NCI-H128 (cell line): ENCODE measurements around the gene HDAC8.
"Not testable (repeated sequence)": the region's sequence is repeated elsewhere in the genome, so short reads cannot be mapped to it uniquely, and the experiment has no call there.

Source experiments
- DNase-seq: peaks from one replicate; lab custom pipeline; 2025; ENCODE audit not compliant: unreplicated experiment; lab: John Stamatoyannopoulos, UW

The HDAC8 gene

DNA sequence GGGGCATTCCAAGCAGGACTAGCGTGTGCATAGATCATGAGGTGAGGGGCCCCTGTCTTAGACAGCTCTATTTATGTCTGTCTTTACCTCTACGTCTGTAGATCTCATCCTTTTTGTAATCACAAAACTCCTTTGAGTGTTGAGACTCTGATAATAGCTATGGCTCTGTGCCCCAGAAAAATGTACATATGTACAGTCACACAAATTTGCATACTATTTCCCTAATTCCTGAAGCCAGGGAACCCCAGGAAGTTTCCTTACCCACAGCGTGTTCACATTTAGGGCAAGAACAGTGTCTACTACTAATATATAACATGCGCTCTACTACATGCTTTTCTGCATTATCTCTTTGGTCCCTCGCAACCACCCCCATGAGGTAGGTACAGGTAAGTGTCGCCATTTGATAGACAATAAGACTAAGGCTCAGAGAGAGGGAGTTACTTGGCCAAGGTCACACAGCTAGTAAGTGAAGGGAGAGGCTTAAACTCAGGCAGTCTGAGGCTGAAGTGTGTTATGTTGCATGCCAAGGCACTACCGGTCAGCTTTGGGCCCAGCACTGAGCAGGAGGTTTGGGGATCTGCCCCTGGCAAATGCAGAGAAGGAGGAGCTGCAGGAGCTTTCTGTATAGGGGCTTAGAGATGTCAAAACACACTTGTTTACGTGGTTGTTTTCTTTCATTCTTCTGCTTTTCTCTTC lies 245.9 kb downstream of the HDAC8 start:
- DNase-seq: no peak

DNA sequence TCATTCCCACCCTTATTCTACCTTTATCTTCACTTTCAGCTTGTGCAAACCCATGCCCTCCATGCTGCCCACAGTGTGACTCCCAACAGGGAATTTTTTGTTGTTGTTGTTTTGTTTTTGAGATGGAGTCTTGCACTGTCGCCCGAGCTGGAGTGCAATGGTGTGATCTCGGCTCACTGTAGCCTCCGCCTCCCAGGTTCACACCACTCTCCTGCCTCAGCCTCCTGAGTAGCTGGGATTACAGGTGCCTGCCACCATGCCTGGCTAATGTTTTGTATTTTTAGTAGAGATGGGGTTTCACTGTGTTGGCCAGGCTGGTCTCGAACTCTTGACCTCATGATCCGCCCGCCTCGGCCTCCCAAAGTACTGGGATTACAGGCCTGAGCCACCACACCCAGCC lies 253.0 kb downstream of the HDAC8 start:
- not testable (repeated sequence) for DNase-seq

DNA sequence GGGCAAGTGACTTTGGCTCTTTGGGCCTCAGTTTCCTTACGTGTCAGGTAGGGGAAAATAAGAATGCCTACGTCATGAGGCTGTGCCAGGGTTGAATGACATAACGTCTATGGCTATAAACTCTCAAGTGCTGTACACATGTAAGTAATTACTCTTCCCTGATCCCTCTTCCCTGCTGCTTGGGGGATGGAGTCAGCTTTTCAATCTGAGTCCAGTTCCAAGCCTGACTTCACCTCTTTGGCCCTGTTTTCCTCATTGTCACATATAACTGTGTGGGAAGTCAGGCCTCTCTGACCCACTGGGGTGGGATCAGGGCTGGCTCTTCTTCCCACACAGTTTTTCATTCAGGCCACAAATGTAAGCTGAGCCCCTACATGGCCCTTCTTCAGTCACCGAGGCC lies 255.5 kb downstream of the HDAC8 start:
- no peak for DNase-seq

DNA sequence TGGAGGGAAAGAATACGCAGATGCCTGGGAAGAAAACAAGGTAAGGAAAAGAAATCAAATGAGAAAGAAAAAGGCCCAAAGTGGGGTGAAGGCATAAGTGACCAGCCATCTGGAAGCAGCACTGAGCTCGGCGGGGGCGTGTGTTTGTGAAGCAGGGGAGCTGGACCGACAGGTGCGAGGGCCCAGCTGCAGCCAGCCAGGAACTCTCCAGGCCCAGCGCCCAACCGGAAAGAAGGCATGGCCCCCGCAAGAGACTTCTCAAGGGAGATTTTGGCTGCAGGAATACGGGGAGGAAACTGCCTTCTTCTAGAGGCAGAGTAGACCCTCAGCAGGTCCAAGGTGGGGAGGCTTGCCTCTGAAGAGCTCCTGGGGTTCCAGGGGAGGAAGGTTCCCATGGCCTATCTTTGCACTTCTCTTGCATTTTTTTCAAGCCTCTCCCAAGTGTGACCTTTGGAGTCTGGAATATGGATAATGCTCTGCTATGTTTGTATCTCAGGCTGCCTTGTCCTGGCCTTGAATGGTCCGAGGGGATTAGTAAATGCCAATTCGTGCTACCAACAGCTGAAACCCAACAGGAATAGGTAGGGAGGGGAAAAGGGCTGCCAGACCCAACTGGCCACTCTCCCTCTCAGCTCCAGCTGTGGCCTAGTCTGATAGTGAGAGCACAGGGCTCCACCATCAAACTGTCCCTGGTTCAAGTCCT lies 256.1 kb downstream of the HDAC8 start:
- no peak for DNase-seq

DNA sequence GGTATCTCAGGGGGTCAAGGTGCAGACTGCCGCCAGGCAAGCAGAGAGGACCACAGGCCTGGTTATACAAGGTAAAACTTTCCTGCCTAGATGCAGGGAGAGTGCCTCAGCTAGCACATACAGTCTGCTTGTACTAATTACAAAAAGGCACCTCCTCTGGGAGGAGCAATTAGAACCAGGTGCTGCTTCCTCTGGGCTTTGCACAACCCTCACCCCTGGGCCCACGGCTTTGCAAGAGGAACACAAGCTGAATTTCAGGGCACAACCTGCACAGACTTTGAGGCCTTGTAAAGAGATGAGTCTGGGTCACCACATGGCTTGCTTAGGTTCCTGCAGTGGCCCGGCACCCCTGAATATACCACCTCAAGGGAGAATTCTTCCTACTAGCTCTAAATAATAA lies 257.8 kb downstream of the HDAC8 start:
- DNase-seq: no peak

DNA sequence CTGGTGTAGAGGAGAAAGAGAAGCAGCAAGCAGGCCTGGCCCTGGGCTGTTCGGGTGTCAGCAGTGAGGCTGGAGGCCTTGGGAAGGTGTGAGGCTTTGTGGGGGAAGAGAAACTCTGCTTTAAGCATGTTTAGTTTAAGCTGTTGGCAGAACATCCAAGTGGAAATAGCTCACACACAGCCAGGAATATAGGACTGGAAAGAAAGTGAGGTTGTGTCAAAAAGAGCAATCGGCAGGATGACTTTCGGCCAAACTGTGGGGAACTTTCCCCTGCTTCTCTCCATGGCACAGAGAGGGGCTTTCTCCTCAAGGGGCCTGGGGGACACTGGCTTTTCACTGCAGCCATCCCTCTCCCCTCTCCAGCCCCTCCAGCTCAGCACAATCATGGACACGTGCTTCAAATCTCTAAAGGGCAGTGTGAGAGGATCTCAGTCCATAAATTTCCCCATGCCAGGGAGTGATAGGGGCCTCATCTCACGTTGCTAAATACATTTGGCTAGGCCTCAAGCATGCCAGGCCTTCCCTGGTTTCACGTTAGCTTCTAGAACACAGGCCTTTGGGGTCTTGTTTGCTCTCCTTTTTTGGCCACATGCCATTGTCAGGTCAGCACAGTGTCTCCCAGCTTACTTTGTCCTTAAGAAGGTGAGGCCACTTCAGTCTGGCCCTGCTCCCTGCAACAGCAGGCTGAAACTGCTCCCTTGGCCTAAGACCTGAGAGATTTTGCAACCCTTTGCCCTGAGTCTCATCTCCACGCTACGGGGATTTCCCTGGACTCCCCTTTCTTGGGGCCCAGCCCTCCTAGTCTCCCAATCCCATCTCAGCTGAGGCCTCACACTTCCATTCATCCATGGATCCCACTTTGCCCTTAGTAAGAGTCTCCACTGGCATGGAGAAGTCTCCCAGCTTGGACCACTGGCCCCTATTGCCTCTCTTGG lies 258.7 kb downstream of the HDAC8 start:
- DNase-seq: no peak

DNA sequence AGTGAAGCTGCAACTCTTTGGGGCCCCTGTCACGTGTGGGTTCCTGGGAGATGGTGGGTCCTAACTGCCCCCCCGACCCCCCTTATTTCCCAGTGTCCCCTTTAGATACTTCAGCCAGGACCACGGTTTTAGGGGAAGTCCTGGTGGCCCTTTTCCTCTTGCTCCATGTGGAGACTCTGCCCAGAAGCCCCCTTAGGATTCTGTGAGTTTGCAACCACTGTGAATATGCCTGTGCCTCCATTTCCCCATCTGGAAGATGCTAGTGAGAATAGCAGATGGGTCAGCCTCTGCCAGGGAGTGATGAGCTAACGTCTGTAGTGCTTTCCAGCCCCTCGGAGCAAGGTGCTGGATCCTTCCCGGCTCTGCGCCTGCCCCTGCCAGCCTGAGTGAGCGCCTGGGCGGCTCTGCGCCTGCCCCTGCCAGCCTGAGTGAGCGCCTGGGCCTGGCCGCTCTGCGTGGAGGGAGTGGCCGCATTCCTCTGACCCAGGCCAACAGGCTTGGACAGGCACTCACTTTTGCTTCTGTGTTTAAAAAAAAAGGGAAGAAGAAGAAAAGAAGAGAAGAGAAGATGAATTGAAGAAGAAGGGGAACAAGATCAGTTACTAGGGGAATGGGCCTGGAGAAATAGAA lies 260.2 kb downstream of the HDAC8 start:
- DNase-seq: no peak

DNA sequence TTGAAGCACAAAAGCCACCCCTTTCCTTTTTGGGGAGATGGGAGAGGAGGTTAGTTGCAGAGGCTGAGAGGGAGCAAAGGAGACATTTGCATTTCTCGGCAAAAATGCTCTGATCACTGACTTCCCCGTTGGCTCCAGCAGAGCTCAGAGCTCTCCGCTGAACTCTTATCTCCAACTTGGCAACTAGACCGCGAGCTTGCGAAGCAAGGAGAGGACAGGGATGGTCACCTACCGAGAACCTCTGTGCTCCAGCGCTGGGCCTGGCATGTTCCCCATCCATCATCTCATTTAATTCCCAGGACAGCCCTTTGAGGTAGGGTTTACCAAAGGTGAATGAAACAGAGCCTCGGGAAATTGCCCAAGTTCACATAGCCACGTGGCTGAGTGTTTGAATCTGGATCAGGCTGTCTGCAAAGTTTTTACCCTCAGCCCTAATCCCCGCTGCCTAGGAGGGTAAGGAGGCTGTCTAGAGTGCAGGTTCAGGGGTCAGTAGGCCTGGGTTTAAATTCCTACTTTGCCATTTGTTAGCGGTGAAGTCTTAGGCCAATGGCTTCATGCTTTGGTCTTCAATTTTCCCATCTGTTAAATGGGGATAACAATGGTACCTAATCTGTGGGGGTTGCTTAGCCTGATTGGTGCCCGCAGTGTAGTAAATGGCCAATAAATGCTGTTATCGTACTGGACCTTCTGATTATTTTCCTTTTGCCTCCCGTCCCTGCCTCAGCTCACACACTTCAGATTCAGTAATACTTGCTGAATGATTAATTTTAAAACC lies 263.2 kb downstream of the HDAC8 start:
- no peak for DNase-seq

DNA sequence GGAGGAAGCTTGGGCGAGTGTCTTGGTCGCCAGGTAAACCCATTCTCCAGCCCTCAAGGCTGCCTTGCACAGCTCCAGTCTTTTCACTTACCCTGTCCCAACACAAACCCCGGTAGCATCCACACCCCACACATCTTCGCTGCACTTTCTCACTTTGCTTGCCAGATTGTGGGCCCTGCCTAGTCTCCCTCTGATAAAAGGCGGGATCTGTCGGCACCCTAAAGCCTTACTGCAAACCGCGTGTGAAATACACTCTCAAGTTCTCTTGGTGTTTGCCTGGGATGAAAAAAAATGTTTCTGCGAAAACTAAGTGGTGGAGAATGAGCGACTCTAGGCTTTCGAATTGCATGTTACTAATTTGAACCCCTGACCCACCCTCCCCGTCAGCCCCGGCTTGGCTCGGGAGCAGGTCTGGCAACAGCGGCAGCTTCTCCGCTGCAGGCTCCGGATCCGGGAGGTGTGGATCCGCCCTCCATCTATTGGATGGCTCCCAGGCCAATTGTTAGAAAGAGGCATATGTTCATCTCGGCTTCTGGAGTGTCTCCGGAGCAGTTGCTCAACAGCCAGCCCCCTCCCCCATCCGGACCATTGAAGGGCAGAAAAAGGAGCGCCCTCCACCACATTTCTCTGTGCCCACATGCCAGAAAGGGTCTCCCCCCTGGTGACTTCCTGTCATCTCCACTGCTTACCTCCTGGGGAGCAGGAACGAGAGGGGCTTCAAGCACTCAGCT lies 263.9 kb downstream of the HDAC8 start:
- DNase-seq: peak; percentile 55

DNA sequence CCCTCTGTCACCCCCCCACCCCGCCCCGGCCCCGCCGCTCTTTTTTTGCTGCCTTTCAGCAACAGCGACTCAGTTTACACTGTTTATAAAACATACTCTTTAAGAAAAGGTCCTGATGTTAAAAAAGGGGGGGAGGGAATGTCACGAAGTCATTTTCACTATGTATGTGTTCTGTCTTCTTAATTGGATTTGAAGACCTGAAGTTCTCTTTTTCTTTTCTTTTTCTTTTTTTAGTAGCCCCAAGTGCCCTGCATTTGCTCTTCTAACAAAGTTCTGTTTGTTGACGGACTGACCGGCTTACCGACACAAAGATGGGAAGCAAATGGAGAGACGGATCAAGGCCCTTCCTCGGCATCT lies 264.5 kb downstream of the HDAC8 start:
- no peak for DNase-seq

DNA sequence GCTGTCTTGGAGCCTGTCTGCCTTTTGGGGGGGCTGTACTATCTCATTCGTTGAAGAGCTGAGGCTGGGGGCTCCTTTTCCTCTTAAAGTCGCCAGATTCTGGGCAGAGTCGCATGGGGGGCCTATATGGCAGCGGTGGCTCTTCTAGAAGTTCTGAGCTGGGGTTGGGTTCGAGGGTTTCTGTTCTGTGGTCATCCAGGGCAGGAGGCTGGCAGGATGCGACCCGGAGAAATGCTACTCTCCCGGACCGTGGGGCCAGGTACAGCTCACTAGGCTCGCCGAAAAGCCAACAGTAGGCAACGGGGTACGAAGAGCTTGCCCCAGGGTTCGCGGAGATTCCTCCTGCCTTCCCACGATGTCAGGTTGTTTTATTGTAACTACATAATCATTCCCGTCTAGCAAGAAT lies 265.0 kb downstream of the HDAC8 start:
- no peak for DNase-seq

DNA sequence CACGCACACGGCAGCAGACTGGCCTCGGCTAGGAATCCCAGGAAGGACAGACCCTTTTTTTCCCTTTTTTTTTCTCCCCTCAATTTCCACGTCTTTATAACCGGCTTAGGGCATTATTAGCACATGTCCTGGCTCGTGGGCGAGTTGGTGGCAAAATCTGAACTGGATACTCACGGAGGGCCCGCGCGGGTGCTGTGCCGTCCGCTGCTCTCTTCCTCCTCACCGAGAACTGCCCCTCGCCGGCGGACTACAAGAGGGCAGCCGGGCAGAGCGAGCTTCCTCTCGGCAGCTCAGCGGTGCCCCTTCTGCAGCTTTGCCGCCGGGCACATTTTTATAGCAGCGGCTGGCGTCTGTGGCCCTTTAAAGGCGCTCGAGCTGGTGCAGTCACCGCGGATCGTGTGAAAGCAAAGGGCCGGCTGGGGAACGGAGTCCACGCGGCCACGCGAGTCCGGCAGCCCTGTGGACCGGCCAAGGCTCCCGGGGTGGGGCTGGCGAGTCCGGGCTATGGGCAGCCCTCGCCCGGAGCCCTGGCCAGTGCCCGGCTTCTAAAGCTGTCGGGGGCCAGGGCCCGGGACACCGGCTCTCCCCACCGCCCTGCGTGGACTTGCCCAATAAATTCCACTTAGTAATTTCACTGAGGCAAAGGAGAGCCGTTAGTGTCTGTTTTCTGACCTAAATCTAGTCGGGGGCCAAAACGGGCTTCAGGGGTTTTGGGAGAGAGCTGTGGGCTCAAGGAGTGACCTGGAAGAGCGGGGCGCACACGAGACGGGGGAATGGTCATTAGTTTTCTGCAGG lies 265.6 kb downstream of the HDAC8 start:
- DNase-seq: peak; percentile 30

DNA sequence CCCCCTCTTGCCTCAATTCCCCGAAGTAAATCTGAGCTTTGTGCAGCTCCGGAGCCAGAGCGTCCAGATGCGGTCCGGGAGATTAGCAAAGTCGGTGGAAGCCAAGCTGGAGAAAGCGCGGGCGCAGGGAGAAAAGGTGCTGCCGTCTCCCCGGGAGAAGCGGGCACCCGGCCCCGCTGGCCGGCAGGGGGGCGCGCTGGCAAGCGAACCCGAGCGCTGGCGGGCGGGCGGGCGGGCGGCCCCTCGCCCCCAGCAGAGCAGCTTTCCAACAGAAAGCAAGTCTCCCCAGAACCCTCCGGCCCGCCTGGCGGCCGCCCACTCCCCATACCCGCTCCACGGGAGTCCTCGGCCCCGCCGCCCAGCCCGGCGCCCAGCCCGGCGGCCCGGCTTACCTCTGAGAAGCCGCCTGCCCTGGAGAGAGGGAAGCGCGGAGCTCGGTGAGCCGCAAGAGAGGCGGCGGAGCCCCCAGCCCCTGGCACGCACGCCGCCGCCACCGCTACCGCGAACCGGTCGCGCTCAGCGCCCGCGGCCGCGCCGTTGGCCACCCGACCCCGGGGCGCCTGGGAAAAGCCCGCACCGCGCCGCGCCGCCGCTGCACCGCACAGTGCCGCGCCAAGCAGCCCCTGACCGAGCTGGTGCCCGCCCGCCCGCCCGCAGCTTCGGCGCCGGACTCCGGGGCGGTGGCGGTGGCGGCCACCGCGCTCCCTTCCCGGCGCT lies 266.4 kb downstream of the HDAC8 start:
- peak; percentile 5 for DNase-seq

DNA sequence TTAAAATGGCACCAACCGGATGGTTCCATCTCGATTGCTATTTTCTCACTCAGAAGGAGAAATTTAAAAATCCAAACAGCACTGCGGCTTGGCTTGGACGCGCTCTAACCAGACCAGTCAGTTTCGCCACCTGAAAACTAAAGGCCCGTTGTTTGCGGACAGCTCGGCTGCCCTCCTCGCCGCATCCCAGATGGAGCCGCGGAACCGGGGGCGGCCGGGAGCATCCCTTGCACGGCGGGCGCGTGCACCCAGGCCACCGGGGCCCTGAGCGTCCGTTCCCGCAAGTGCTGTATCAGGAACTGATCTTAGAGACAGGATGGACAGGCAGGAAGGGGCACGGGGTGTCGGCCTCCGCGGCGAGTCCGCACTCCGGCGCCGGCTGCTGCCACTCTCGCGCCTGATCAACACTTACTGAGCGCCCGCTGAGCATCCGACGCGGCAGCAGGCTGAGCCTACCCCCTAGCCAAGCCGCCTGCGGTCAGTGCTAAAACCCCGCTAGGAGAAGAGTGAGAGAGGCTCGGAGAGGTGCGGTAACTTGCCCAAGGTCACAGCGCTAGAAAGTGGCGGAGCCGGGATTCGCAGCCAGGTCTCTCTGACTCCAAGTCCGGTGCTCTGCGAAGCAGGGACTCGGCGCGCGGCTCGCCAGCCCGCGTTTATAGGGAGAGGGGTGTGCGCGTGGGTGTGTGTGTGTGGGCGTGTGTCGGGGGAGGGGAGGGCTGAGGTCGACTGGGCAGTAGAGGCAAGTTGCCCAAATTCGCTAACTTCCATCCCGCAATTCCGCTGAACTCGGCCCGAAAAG lies 267.2 kb downstream of the HDAC8 start, which contains the start of gene CITED1:
TSS of gene CITED1 (minus strand) at position 629 of the 799 bp plus-strand sequence. CDS start 3,045 bp downstream, outside the sequence.
- DNase-seq: no peak

DNA sequence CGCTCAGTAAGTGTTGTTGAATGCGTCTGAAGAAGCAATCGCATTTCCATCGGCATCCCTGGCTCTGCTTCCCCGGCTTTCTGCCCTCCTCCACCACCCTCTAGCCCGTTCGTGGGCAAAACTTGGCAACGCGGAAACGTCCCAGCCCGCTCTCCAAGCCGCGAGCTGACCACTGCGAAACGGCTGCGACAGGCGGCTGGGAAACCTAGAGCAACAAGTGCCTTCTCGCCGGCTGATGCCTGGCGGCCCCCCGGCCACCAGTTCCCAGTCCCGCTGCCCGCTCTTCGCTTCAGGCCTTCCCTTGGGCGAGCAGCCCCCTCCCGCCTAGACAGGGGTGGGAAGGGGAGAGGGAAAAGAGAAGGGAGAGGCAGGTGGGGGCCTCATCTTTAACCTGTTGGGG lies 267.8 kb downstream of the HDAC8 start:
- no peak for DNase-seq

DNA sequence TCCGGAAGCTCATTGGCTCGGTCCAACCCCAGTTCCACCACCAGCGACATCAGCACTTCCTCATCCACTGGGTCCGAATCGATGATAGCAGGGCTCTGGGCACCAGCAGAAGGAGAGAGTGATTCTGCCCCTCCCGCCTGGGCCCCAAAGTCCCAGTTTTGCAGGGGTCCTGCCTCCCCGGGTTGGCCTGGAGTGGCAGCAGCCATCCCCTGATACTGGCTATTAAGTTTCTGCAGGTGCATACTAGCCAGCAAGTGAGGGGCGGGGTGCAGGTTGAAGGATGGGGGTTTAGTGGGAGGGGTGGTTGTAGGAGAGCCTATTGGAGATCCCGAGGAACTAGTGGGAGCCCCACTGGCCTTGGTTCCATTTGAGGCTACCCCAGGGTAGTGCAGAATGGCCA lies 270.9 kb downstream of the HDAC8 start:
- no peak for DNase-seq

DNA sequence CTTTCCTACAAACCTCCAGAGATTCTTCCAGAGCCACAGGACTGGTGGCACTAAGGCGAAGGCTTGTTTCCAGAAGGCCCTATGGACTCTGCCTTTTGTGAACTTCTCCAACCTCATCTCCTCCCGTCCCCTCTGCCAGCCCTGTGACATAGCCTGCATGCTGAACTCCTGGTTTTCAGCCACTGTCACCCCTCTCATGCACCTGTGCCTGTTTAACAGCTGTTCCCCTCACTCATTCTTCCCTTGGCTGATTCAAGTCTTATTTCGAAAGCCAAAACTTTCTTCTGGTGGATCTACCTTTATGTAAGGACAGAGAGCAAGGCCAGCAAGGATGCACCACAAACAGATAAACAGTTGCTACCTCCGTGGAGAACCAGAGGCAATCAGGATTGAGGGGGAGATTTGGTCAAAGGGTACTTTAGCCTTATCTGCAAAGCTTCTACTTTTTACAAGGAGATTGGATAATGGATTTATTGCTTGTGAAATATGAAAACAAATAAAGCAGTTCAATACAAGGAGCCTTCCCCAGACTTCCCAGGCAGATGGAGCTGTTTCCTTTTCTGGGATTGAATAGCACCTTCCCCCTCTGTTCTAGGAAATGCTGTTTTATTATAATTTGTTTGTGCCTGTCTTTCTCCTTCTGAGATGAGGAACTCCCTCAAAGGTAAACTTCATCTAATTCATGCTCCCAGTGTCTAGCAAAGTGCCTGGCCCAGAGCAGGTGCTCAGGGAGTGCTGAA lies 272.6 kb downstream of the HDAC8 start:
- DNase-seq: no peak
